Stomach (tissue), 4 donors: Measurements from ENCODE around the gene STK38.

ENCODE experiments used
- EP300 ChIP-seq: sonication (generic); formaldehyde crosslinking; IDR thresholded peaks from one replicate; pipeline ENCODE4 v1.6.1; 2017; ENCODE audit warnings: antibody characterized with exemption
- TF ChIP-seq, protein P1 (sequence below), 7 experiments: fragments of 450-650 bp in 4 of 7; fragments of 200-600 bp in 3 of 7; sonication (generic) in 3 of 7; IDR thresholded peaks; one replicate each; pipeline ENCODE4 v1.5.1; 2016 to 2019; ENCODE audit warnings: antibody characterized with exemption in 7 of 7, control low read depth in 2 of 7, mild to moderate bottlenecking in 1 of 7

DNA sequence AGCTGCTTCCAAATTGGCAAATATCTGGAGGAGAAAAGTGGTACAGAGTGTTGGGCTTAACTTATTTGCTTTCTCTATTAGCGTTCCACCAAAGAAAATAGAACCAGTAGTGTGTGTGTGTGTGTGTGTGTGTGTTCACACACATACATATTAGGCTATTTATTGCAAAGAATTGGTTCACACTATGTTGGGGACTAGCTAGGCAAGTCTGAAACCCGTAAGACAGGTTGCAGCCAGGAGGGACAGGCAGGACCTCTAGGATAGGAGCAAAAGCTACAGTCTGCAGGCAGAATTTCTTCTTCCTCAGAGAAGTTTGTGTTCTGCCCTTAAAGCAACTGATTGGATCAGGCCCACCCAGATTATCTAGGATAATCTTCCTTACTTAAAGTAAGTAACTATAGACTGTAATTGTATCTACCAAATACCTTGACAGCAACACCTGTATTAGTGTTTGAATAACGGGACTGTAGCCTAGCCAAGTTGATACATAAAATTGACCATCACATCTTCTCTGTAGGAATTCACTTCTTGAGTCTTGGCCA lies 91.7 kb downstream of the STK38 start:
- no peak for TF ChIP-seq EP300
- TF ChIP-seq, protein P1, sequence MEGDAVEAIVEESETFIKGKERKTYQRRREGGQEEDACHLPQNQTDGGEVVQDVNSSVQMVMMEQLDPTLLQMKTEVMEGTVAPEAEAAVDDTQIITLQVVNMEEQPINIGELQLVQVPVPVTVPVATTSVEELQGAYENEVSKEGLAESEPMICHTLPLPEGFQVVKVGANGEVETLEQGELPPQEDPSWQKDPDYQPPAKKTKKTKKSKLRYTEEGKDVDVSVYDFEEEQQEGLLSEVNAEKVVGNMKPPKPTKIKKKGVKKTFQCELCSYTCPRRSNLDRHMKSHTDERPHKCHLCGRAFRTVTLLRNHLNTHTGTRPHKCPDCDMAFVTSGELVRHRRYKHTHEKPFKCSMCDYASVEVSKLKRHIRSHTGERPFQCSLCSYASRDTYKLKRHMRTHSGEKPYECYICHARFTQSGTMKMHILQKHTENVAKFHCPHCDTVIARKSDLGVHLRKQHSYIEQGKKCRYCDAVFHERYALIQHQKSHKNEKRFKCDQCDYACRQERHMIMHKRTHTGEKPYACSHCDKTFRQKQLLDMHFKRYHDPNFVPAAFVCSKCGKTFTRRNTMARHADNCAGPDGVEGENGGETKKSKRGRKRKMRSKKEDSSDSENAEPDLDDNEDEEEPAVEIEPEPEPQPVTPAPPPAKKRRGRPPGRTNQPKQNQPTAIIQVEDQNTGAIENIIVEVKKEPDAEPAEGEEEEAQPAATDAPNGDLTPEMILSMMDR (IDR thresholded peaks at IDR 0.05), result no peak
